SK-N-SH treated with all-trans-retinoic acid at 6 μM for 48 hours (cell line): ENCODE data around the gene ZNF697.
"Not testable (repeated sequence)": the region's sequence is repeated elsewhere in the genome, so short reads cannot be mapped to it uniquely, and the experiment has no call there.

Experiments used
- ARNTL ChIP-seq: fragments of 450-650 bp; formaldehyde crosslinking; IDR thresholded peaks from 2 replicates; pipeline ENCODE4 v1.5.0; 2020; ENCODE audit warnings: low read depth, mild to moderate bottlenecking, moderate library complexity, borderline replicate concordance
- CREB5 ChIP-seq: fragments of 250-450 bp; sonication (Bioruptor Pico); IDR thresholded peaks from 2 replicates; pipeline ENCODE4 v1.5.1; 2020; ENCODE audit warnings: low read depth, mild to moderate bottlenecking, moderate library complexity
- ISL1 ChIP-seq: fragments of 250-450 bp; sonication (Bioruptor Pico); IDR thresholded peaks from 2 replicates; pipeline ENCODE4 v2.1.2; 2022; ENCODE audit warnings: mild to moderate bottlenecking, moderate library complexity
- RARB ChIP-seq: fragments of 250-450 bp; sonication (Bioruptor Pico); IDR thresholded peaks from 2 replicates; pipeline ENCODE4 v1.8.0; 2021; ENCODE audit warnings: mild to moderate bottlenecking, moderate library complexity
- ZC3H10 ChIP-seq: fragments of 250-450 bp; sonication (Bioruptor Pico); IDR thresholded peaks from 2 replicates; pipeline ENCODE4 v1.5.1; 2021; ENCODE audit warnings: mild to moderate bottlenecking, moderate library complexity
- ZFP30 ChIP-seq: fragments of 450-650 bp; formaldehyde crosslinking; IDR thresholded peaks from 2 replicates; pipeline ENCODE4 v1.5.0; 2022; ENCODE audit warnings: mild to moderate bottlenecking, moderate library complexity
- ZNF70 ChIP-seq: fragments of 450-650 bp; formaldehyde crosslinking; IDR thresholded peaks from 2 replicates; pipeline ENCODE4 v1.5.0; 2020; ENCODE audit warnings: mild to moderate bottlenecking, moderate library complexity

GRCh38 chr1:119603241-119603640 is 44.8 kb downstream of the ZNF697 start:
- TF ChIP-seq CREB5, ZC3H10, ISL1, ZNF70, ZFP30, RARB, ARNTL (CRISPR knock-in tag): not testable (repeated sequence)
